Activated CD8-positive, alpha-beta T cell treated with anti-CD3 and anti-CD28 coated beads, Interleukin-2, amount 10 ng/mL, durations not matched to agents 7 days and 5 days (primary cell): ENCODE data around the gene ANKRD28. TPM values are rescaled to one million over a fixed set of nuclear protein-coding genes. Genes with fewer than 3 reads are reported as not detected.
A peak's percentile ranks its signal among the peaks of the same experiment; 100 is the strongest.

Experiments
- ATAC-seq: fragments of 150-1000 bp; cut with Tn5 transposase; one replicate; pipeline ENCODE4 v1.10.0; 2021; ENCODE audit warnings: moderate library complexity
- CTCF ChIA-PET: fragments of 350-600 bp; sonication (Branson Sonifier 250); formaldehyde crosslinking; loops from one replicate; lab custom pipeline; 2021; ENCODE audit warnings: antibody characterized with exemption; lab: Charles Lee
- POLR2A ChIA-PET: fragments of 350-600 bp; sonication (Branson Sonifier 250); formaldehyde crosslinking; loops from one replicate; lab custom pipeline; 2021; ENCODE audit warnings: antibody characterized with exemption; lab: Charles Lee
- DNase-seq: peaks from one replicate; pipeline ENCODE4 v3.0.0-alpha.2; 2020
- H3K27ac Mint-ChIP-seq: one replicate; pipeline ENCODE4 v1.8.0; 2021; ENCODE audit warnings: mild to moderate bottlenecking, mixed read lengths
- H3K27me3 Mint-ChIP-seq: one replicate; pipeline ENCODE4 v1.8.0; 2021; ENCODE audit warnings: low read depth, mixed read lengths
- H3K36me3 Mint-ChIP-seq: one replicate; pipeline ENCODE4 v1.8.0; 2021; ENCODE audit warnings: low read depth, mixed read lengths
- H3K4me1 Mint-ChIP-seq: one replicate; pipeline ENCODE4 v1.8.0; 2021; ENCODE audit warnings: low read depth, mixed read lengths
- H3K4me3 Mint-ChIP-seq: one replicate; pipeline ENCODE4 v1.8.0; 2021; ENCODE audit warnings: mild to moderate bottlenecking, mixed read lengths
- H3K9me3 Mint-ChIP-seq: one replicate; pipeline ENCODE4 v1.8.0; 2022; ENCODE audit warnings: mixed read lengths; ENCODE audit not compliant: insufficient read depth
- total RNA-seq, 2 experiments: library from RNA; stranded (reverse); gene quantifications; one replicate each; pipeline ENCODE4 v1.2.3, GENCODE V29; 2021

Gene ANKRD28
- total RNA-seq, 2 experiments from 2014 or later = 30.7 to 37.7 TPM

- peaks cover 4% of the 10 kb centered on the region for H3K4me1 Mint-ChIP-seq
- no peak overlapping the region for H3K4me3 Mint-ChIP-seq
- POLR2A ChIA-PET = no interaction called here
- no peak overlapping the region for H3K27ac Mint-ChIP-seq
- H3K27me3 Mint-ChIP-seq = no peaks in the 10 kb centered on the region
- ATAC-seq (no peak), DNase-seq (no peak)
- H3K36me3 Mint-ChIP-seq = peaks cover 42% of the 10 kb centered on the region
- CTCF ChIA-PET = interaction anchor here (1.0 to 1.3 kb wide), 3 partner anchors 10 to 89 kb away, joined by 3 to 4 read pairs (median 3); no protein-coding TSS in a partner anchor
- H3K9me3 Mint-ChIP-seq = no peaks in the 10 kb centered on the region
These were observed 74.7 kb downstream of the ANKRD28 start for GRCh38 chr3:15722877-15723623.

GRCh38 chr3:15716178-15716577 lies 81.6 kb downstream of the ANKRD28 start:
- Mint-ChIP-seq H3K4me3 (no peak overlapping the region), H3K27me3 (no peaks in the 10 kb centered on the region), H3K9me3 (no peaks in the 10 kb centered on the region), H3K36me3 (peaks cover 20% of the 10 kb centered on the region), H3K27ac (no peak overlapping the region), H3K4me1 (no peaks in the 10 kb centered on the region)
- ChIA-PET CTCF (interaction anchor here (1.8 kb wide), 1 partner anchor 96 kb away, joined by 4 read pairs; no protein-coding TSS in a partner anchor), POLR2A (no interaction called here)
- ATAC-seq = no peak
- no peak for DNase-seq

- no peaks in the 10 kb centered on the region for H3K4me1 Mint-ChIP-seq
- ATAC-seq (no peak), DNase-seq (no peak)
- peaks cover 21% of the 10 kb centered on the region for H3K36me3 Mint-ChIP-seq
- no peak overlapping the region for H3K4me3 Mint-ChIP-seq
- no peaks in the 10 kb centered on the region for H3K27me3 Mint-ChIP-seq
- ChIA-PET POLR2A (no interaction called here), CTCF (interaction anchor here (1.2 to 1.7 kb wide), 2 partner anchors 84 to 97 kb away, joined by 4 to 8 read pairs; no protein-coding TSS in a partner anchor)
- H3K27ac Mint-ChIP-seq = no peak overlapping the region
- no peaks in the 10 kb centered on the region for H3K9me3 Mint-ChIP-seq
These were observed 83.3 kb downstream of the ANKRD28 start for GRCh38 chr3:15714448-15714847.

GRCh38 chr3:15713364-15713763 lies 84.4 kb downstream of the ANKRD28 start:
- Mint-ChIP-seq H3K4me3 (no peak overlapping the region), H3K36me3 (peaks cover 23% of the 10 kb centered on the region), H3K9me3 (no peaks in the 10 kb centered on the region), H3K27ac (no peak overlapping the region), H3K27me3 (no peaks in the 10 kb centered on the region), H3K4me1 (no peaks in the 10 kb centered on the region)
- ChIA-PET CTCF (interaction anchor here (1.1 to 1.7 kb wide), 3 partner anchors 10 to 99 kb away, joined by 3 to 8 read pairs (median 4); no protein-coding TSS in a partner anchor), POLR2A (no interaction called here)
- DNase-seq = no peak
- ATAC-seq = no peak

GRCh38 chr3:15711281-15711680 lies 86.5 kb downstream of the ANKRD28 start:
- H3K27me3 Mint-ChIP-seq = no peaks in the 10 kb centered on the region
- H3K36me3 Mint-ChIP-seq = peaks cover 39% of the 10 kb centered on the region
- no peak for DNase-seq
- H3K4me1 Mint-ChIP-seq = no peaks in the 10 kb centered on the region
- ATAC-seq = no peak
- no peaks in the 10 kb centered on the region for H3K9me3 Mint-ChIP-seq
- H3K27ac Mint-ChIP-seq = no peak overlapping the region
- POLR2A ChIA-PET = no interaction called here
- CTCF ChIA-PET = no interaction called here
- no peak overlapping the region for H3K4me3 Mint-ChIP-seq

- H3K36me3 Mint-ChIP-seq = peaks cover 44% of the 10 kb centered on the region
- POLR2A ChIA-PET = no interaction called here
- no peak overlapping the region for H3K27ac Mint-ChIP-seq
These were observed 88.7 kb downstream of the ANKRD28 start for GRCh38 chr3:15708882-15709677.

GRCh38 chr3:15707779-15708178 lies 90.0 kb downstream of the ANKRD28 start:
- CTCF ChIA-PET = no interaction called here
- POLR2A ChIA-PET = no interaction called here

More at GRCh38 chr3:15708882-15709677, 88.7 kb downstream of the ANKRD28 start:
- Mint-ChIP-seq H3K27me3 (no peaks in the 10 kb centered on the region), H3K4me1 (no peaks in the 10 kb centered on the region), H3K9me3 (no peaks in the 10 kb centered on the region), H3K4me3 (no peak overlapping the region)
- CTCF ChIA-PET = interaction anchor here (0.7 kb wide), 1 partner anchor 15 kb away, joined by 3 read pairs; no protein-coding TSS in a partner anchor
- DNase-seq (no peak), ATAC-seq (no peak)

GRCh38 chr3:15703346-15703745 lies 94.4 kb downstream of the ANKRD28 start:
- H3K36me3 Mint-ChIP-seq = peaks cover 36% of the 10 kb centered on the region
- H3K4me3 Mint-ChIP-seq = no peak overlapping the region
- ChIA-PET CTCF (interaction anchor here (0.7 kb wide), 1 partner anchor 98 kb away, joined by 3 read pairs; no protein-coding TSS in a partner anchor), POLR2A (no interaction called here)
- no peaks in the 10 kb centered on the region for H3K4me1 Mint-ChIP-seq
- H3K27ac Mint-ChIP-seq = no peak overlapping the region
- no peaks in the 10 kb centered on the region for H3K9me3 Mint-ChIP-seq
- H3K27me3 Mint-ChIP-seq = no peaks in the 10 kb centered on the region
- ATAC-seq (no peak), DNase-seq (no peak)

More at GRCh38 chr3:15707779-15708178, 90.0 kb downstream of the ANKRD28 start:
- no peaks in the 10 kb centered on the region for H3K9me3 Mint-ChIP-seq
- ATAC-seq (no peak), DNase-seq (no peak)
- H3K27me3 Mint-ChIP-seq = no peaks in the 10 kb centered on the region
- no peaks in the 10 kb centered on the region for H3K4me1 Mint-ChIP-seq
- no peak overlapping the region for H3K4me3 Mint-ChIP-seq
- H3K27ac Mint-ChIP-seq = peak overlapping the region; percentile 2
- H3K36me3 Mint-ChIP-seq = peaks cover 46% of the 10 kb centered on the region

- Mint-ChIP-seq H3K27ac (no peak overlapping the region), H3K36me3 (peaks cover 34% of the 10 kb centered on the region), H3K27me3 (no peaks in the 10 kb centered on the region), H3K4me3 (no peak overlapping the region), H3K9me3 (no peaks in the 10 kb centered on the region), H3K4me1 (no peaks in the 10 kb centered on the region)
- ChIA-PET POLR2A (no interaction called here), CTCF (no interaction called here)
- ATAC-seq (no peak), DNase-seq (no peak)
These were observed 103.2 kb downstream of the ANKRD28 start for GRCh38 chr3:15694628-15695027.

GRCh38 chr3:15693355-15693754 lies 104.4 kb downstream of the ANKRD28 start:
- H3K36me3 Mint-ChIP-seq = peaks cover 33% of the 10 kb centered on the region
- no peaks in the 10 kb centered on the region for H3K9me3 Mint-ChIP-seq
- ATAC-seq (no peak), DNase-seq (no peak)
- ChIA-PET CTCF (interaction anchor here (1.0 kb wide), 1 partner anchor 63 kb away, joined by 3 read pairs; no protein-coding TSS in a partner anchor), POLR2A (no interaction called here)
- no peak overlapping the region for H3K27ac Mint-ChIP-seq
- H3K4me3 Mint-ChIP-seq = no peak overlapping the region
- no peaks in the 10 kb centered on the region for H3K4me1 Mint-ChIP-seq
- H3K27me3 Mint-ChIP-seq = no peaks in the 10 kb centered on the region

GRCh38 chr3:15690748-15691147 lies 107.0 kb downstream of the ANKRD28 start:
- ATAC-seq (no peak), DNase-seq (no peak)
- Mint-ChIP-seq H3K4me3 (no peak overlapping the region), H3K27ac (no peak overlapping the region), H3K9me3 (no peaks in the 10 kb centered on the region), H3K36me3 (peaks cover 32% of the 10 kb centered on the region), H3K27me3 (no peaks in the 10 kb centered on the region), H3K4me1 (no peaks in the 10 kb centered on the region)
- ChIA-PET POLR2A (no interaction called here), CTCF (interaction anchor here (0.9 kb wide), 2 partner anchors 61 to 106 kb away, joined by 3 to 4 read pairs; no protein-coding TSS in a partner anchor)
